IMR-90 (cell line): ENCODE data around the gene C1QL4. TPM values are rescaled to one million over a fixed set of nuclear protein-coding genes. Genes with fewer than 3 reads are reported as not detected.

Experiments used
- CTCF ChIP-seq: conservative IDR thresholded peaks from 2 replicates; pipeline ENCODE4 v1.5.1; 2012; ENCODE audit warnings: mild to moderate bottlenecking, low read depth, low read length, improper control_type of control experiment
- NFE2L2 ChIP-seq: fragments of 150-350 bp; IDR thresholded peaks from 2 replicates; pipeline ENCODE4 v1.6.1; 2016; ENCODE audit warnings: low read depth, mild to moderate bottlenecking, low read length
- POLR2A ChIP-seq: IDR thresholded peaks from 2 replicates; pipeline ENCODE4 v1.6.1; 2012; ENCODE audit warnings: mild to moderate bottlenecking, low read depth, low read length
- RCOR1 ChIP-seq: IDR thresholded peaks from 2 replicates; pipeline ENCODE4 v1.6.1; 2012; ENCODE audit warnings: mild to moderate bottlenecking, low read length, improper control_type of control experiment; ENCODE audit not compliant: insufficient replicate concordance
- polyA plus RNA-seq, 3 experiments: library from polyadenylated mRNA; depleted of rRNA; stranded (reverse); fragments of >200 nt; gene quantifications; 2 replicates each; pipeline ENCODE4 v1.2.3, GENCODE V29; 2012; ENCODE audit warnings: low replicate concordance in 1 of 3
- total RNA-seq: library from RNA; depleted of rRNA; stranded (reverse); fragments of >200 nt; gene quantifications from 2 replicates; pipeline ENCODE4 v1.2.3, GENCODE V29; 2012

The C1QL4 gene
- total and polyA plus RNA-seq, 2 of the 4 experiments (the other 2 are of a cell fraction), result 0.18 to 0.46 TPM

- no peak for TF ChIP-seq CTCF
- TF ChIP-seq NFE2L2, result no peak
- no peak for TF ChIP-seq POLR2A
- no peak for TF ChIP-seq RCOR1
These were observed 6.2 kb downstream of the C1QL4 start (continued) for GRCh38 chr12:49330631-49331379.
